Stomach (tissue), 9 donors: ENCODE measurements around the gene PTGDR2. TPM values are rescaled to one million over a fixed set of nuclear protein-coding genes. Genes with fewer than 3 reads are reported as not detected.

ENCODE experiments used
- DNase-seq, 2 donors: peaks; one replicate each; pipeline versions ENCODE4 v3.0.0 to v3.0.0-alpha.2; 2013 to 2019
- H3K27ac ChIP-seq, 5 donors: fragments of 200-600 bp in 4 of 5; sonication (generic) in 4 of 5; one replicate each; pipeline ENCODE4 v1.5.1; 2013 to 2019; ENCODE audit warnings: mild to moderate bottlenecking in 1 of 5, moderate library complexity in 1 of 5
- H3K27me3 ChIP-seq, 3 donors: fragments of 200-600 bp; sonication (generic); one replicate each; pipeline ENCODE4 v1.5.1; 2017 to 2019; ENCODE audit warnings: mixed run types in 1 of 3
- H3K36me3 ChIP-seq, 4 donors: fragments of 200-600 bp; sonication (generic); 1 replicate in 3 of 4; 2 replicates in 1 of 4; pipeline ENCODE4 v1.5.1; 2016 to 2019
- H3K4me1 ChIP-seq, 4 donors: fragments of 200-600 bp; sonication (generic); one replicate each; pipeline ENCODE4 v1.5.1; 2016 to 2019
- H3K4me3 ChIP-seq, 4 donors: fragments of 200-600 bp; sonication (generic) in 3 of 4; one replicate each; pipeline ENCODE4 v1.5.1; 2016 to 2019; ENCODE audit warnings: mild to moderate bottlenecking in 1 of 4
- H3K9me3 ChIP-seq, 4 donors: fragments of 200-600 bp; sonication (generic); one replicate each; pipeline ENCODE4 v1.5.1; 2016 to 2019
- CTCF ChIP-seq, 7 experiments: fragments of 450-650 bp in 4 of 7; fragments of 200-600 bp in 3 of 7; sonication (generic) in 3 of 7; IDR thresholded peaks; one replicate each; pipeline ENCODE4 v1.5.1; 2016 to 2019; ENCODE audit warnings: antibody characterized with exemption in 7 of 7, control low read depth in 2 of 7, mild to moderate bottlenecking in 1 of 7
- EP300 ChIP-seq: sonication (generic); formaldehyde crosslinking; IDR thresholded peaks from one replicate; pipeline ENCODE4 v1.6.1; 2017; ENCODE audit warnings: antibody characterized with exemption
- POLR2A ChIP-seq, 4 donors: fragments of 450-650 bp; IDR thresholded peaks; one replicate each; pipeline ENCODE4 v1.6.1; 2016; ENCODE audit warnings: antibody characterized with exemption in 4 of 4, control low read depth in 2 of 4, mild to moderate bottlenecking in 1 of 4, moderate library complexity in 1 of 4
- POLR2AphosphoS5 ChIP-seq, 3 donors: sonication (generic); formaldehyde crosslinking; IDR thresholded peaks; one replicate each; pipeline ENCODE4 v1.6.1; 2016; ENCODE audit warnings: antibody characterized with exemption in 3 of 3
- WGBS, 5 donors: extraction: QIAGEN DNeasy Blood & Tissue Kit in 3 of 5; methylation state at CpG; one replicate each; pipeline versions ENCODE4 v1.1.5 to v1.1.7; 2013 to 2018; 5-methylcytosine and 5-hydroxymethylcytosine counted together
- intact Hi-C: fragments of 100-400 bp; cut with DNase I; formaldehyde crosslinking; loops from one replicate; pipeline ENCODE4 v1.15.1; 2023; ENCODE audit warnings: low total_unique reads
- polyA plus RNA-seq, 3 donors: library from polyadenylated mRNA; stranded (reverse); fragments of 200-250 nt; gene quantifications; one replicate each; pipeline ENCODE4 v1.2.3, GENCODE V29; 2013
- total RNA-seq, 5 donors: library from RNA; depleted of rRNA; stranded (reverse); fragments of >200 nt; gene quantifications; one replicate each; pipeline versions ENCODE4 v1.1.0 to v1.2.3, GENCODE V29; 2014 to 2016
- donor health status: healthy with polysubstance abuse.
- donor health status: Bipolar disorder and iron deficiency.
- donor health status: healthy.

PTGDR2 gene
- total and polyA plus RNA-seq, 8 donors = 2.1 to 67.8 (median 12.3) TPM; not detected in 2

GRCh38 chr11:60899977-60900376, 44.2 kb upstream of the PTGDR2 start:
- H3K9me3 ChIP-seq = no peaks in the 10 kb centered on the region
- no peak overlapping the region for H3K27ac ChIP-seq
- peaks cover 12 to 23% (median 16%) of the 10 kb centered on the region in 4 donors for H3K4me1 ChIP-seq
- 64 to 75% (median 73%) methylated on average over 4 of the region's 4 CpGs for WGBS, 5 donors
- H3K36me3 ChIP-seq = peaks cover 85 to 89% (median 86%) of the 10 kb centered on the region in 4 donors
- intact Hi-C loops = loop anchor here (5.0 kb wide), 1 partner anchor 68 kb away; no protein-coding TSS in a partner anchor
- DNase-seq = no peak
- TF ChIP-seq POLR2A (IDR thresholded peaks at IDR 0.05) (no peak), CTCF (IDR thresholded peaks at IDR 0.05) (no peak), POLR2AphosphoS5 (IDR thresholded peaks at IDR 0.05) (no peak), EP300 (no peak)
- H3K4me3 ChIP-seq = no peak overlapping the region
- H3K27me3 ChIP-seq = no peaks in the 10 kb centered on the region

- H3K9me3 ChIP-seq = no peaks in the 10 kb centered on the region
- peak in 1 of 3 donors; percentile 14 for TF ChIP-seq POLR2AphosphoS5 (IDR thresholded peaks at IDR 0.05)
- TF ChIP-seq EP300 = no peak
- TF ChIP-seq CTCF (IDR thresholded peaks at IDR 0.05) = peak in 5 of 7 experiments; percentile 85 to 95 (median 93)
- peaks cover 5 to 16% (median 9%) of the 10 kb centered on the region in 4 donors for H3K4me1 ChIP-seq
- peak; percentile 39 to 85 for DNase-seq
- H3K36me3 ChIP-seq = peaks cover 92 to 95% (median 93%) of the 10 kb centered on the region in 4 donors
- peak overlapping the region in 1 of 5 donors; percentile 17 for H3K27ac ChIP-seq
- WGBS, 5 donors = 58 to 62% (median 60%) methylated on average over 12 of the region's 12 CpGs
- no peaks in the 10 kb centered on the region for H3K27me3 ChIP-seq
- intact Hi-C loops = loop anchor here (5.0 kb wide), 1 partner anchor 67 kb away; no protein-coding TSS in a partner anchor
- no peak overlapping the region for H3K4me3 ChIP-seq
Observed at GRCh38 chr11:60899046-60899936, 43.5 kb upstream of the PTGDR2 start.

- Histone ChIP-seq H3K27ac (no peak overlapping the region), H3K36me3 (peaks cover 89 to 100% (median 97%) of the 10 kb centered on the region in 4 donors)
- intact Hi-C loops = loop anchor here (5.0 kb wide), 1 partner anchor 65 kb away; no protein-coding TSS in a partner anchor
Observed at GRCh38 chr11:60897496-60897895, 41.7 kb upstream of the PTGDR2 start.

More at GRCh38 chr11:60897496-60897895, 41.7 kb upstream of the PTGDR2 start:
- Histone ChIP-seq H3K9me3 (no peaks in the 10 kb centered on the region), H3K27me3 (no peaks in the 10 kb centered on the region), H3K4me1 (peaks cover 0 to 5% (median 0%) of the 10 kb centered on the region in 4 donors), H3K4me3 (no peak overlapping the region)
- DNase-seq = no peak
- TF ChIP-seq POLR2A (IDR thresholded peaks at IDR 0.05) (no peak), POLR2AphosphoS5 (IDR thresholded peaks at IDR 0.05) (no peak), EP300 (no peak), CTCF (IDR thresholded peaks at IDR 0.05) (no peak)
- WGBS, 5 donors = 93 to 97% (median 95%) methylated on average over 4 of the region's 4 CpGs
